GM21423 (cell line): Measurements from ENCODE around the gene RING1.

Experiments used
- ATAC-seq: cut with Tn5 transposase; IDR thresholded peaks from one replicate; pipeline ENCODE4 v1.9.1; 2021; ENCODE audit warnings: mild to moderate bottlenecking, moderate library complexity; ENCODE audit not compliant: unreplicated experiment

Gene RING1

DNA sequence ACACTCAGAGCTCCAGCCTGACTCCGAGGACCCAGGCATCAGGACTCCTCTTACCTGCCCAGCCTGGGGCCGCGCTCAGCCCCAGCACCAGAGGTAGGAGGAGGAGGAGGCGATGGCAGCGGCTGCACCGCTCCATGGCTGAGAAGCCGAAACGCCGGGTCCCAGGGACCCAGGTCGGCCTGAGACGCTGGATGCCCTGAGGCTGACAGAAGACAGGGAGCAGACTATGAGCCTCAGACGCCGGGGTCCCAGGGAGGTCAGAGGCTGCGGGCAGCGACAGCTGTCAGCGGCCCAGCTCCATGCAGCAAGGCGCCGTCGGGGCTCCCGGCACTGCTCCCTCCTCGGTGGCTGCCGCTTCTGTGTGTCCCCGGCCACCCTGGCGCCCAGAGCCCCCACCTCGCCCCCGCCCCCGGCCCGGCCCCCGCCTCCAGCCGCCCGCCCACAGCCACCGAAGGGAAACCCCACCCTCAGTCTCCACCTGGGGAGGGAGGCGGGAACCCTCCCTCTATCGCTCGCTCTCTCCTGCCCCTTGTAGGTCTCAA is 16.1 kb upstream of the RING1 start, which contains the start of gene COL11A2:
COL11A2 (minus strand) TSS at position 363 of the 542 bp plus-strand sequence; CDS start at position 136, 227 bp downstream.
- no peak for ATAC-seq

DNA sequence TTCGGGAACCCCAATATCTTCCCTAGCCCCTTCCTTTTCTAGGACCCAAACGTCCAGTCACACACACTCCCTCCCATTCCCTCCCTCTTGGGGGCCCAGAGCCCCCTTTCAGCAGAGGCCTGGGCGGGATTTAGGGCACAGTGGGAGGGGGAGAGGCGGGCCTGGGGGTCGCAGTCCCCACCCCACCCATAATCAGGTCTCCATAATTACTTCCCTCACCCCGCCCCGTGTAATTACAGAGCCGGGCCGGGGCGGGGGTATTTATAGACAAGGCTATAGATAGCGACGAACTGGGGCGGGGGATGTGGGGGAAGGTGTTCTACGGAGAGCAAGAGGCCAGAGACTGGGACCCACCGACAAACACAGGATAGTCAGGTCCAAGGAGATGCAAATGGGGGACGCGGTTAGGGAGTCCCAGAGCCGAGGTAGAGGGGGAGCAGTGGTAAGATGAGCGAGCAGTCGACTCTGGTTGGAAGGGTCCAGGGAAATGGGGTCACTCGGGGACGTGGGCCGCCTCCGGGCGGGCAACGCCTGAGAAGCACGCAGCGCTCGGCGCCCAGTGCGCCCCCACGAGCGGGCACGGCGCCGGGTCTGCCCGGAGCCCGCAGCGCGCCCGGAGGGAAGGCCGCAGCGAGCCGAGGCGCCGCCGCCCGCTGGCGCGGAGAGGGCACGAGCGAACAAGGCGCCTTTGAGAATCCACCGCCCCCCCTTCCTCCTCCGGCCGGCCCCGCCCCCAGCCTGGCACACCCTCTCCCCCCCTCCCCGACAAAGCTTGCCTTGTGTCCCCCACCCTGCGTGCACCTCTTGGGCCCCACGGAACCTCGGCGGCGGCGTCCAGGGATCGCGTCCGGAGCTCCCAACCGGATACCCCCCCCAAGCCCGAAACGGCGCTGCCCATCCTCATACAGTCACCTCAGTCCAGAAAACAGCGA is 15.4 kb upstream of the RING1 start:
- ATAC-seq: no peak

GRCh38 chr6:33193619-33194018 is 14.7 kb upstream of the RING1 start:
- no peak for ATAC-seq

GRCh38 chr6:33194431-33194979 is 13.8 kb upstream of the RING1 start:
- ATAC-seq: no peak

- no peak for ATAC-seq
These were observed 12.8 kb upstream of the RING1 start for GRCh38 chr6:33195304-33196165.

DNA sequence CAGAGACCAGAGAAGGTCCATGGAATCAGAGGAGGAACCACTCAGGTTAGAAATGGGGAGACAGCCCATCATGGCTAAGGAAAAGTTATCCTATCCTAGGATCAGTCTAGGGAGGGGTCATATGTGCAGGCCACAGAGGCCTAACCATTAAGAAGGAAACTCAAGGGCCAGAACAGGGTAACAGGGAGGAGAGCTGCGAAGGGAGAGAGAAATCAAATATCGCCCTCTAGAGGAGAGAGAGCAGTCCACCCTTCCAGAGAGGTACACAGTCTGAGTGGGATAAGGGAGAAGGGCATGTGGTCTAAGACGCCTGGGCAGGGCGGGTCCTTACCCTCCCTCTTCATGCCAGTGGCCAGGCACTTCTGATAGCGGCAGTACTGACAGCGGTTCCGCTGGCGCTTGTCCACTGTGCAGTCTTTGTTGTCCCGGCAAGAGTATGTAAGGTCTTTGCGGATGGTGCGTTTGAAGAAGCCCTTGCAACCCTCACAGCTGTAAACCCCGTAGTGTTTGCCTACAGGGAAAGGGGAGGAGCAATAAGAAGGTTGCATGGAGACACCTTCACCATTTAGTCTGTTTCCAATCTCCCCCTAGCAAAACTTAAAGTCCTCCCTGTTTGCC is 10.8 kb upstream of the RING1 start:
- no peak for ATAC-seq

GRCh38 chr6:33198159-33198852 is 10.0 kb upstream of the RING1 start:
- ATAC-seq: no peak

DNA sequence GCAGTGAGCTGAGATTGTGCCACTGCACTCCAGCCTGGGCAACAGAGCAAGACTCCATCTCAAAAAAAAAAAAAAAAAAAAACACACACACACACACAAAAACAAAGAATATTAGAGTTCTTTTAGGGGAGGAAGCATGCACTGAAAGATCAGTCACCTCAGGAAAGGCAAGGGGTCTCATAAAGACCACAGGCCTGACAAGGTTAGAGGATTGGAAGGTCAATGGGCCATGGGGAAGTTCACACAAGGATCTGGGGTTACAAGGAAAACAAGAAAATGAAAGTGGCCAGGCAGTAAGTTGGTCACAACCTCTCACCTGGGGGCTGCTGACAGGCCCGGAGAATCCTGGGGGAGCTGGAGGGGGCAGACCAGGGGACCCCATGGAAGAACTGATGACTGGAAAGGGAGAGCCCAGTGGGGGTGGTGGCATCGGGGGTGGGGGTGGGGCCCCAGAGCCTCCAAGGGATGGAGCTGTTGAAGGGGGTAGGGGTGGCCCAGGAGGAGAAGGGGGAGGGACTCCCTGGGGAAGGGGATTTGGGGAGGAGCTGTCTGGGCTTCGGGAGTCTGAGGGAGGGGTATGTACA is 9.4 kb upstream of the RING1 start:
- ATAC-seq: no peak

- ATAC-seq: peak; percentile 25
These were observed 8.5 kb upstream of the RING1 start for GRCh38 chr6:33199687-33200218.

- peak; percentile 59 for ATAC-seq
These were observed 7.8 kb upstream of the RING1 start, which contains the start of the genes RXRB and SLC39A7 for GRCh38 chr6:33200219-33201146. Gene RXRB, minus strand, starts transcription at chr6:33200665. Its CDS starts 189 bp downstream, at chr6:33200476. Gene SLC39A7, plus strand, starts transcription at chr6:33200867. Its CDS starts 379 bp downstream, at chr6:33201246.

DNA sequence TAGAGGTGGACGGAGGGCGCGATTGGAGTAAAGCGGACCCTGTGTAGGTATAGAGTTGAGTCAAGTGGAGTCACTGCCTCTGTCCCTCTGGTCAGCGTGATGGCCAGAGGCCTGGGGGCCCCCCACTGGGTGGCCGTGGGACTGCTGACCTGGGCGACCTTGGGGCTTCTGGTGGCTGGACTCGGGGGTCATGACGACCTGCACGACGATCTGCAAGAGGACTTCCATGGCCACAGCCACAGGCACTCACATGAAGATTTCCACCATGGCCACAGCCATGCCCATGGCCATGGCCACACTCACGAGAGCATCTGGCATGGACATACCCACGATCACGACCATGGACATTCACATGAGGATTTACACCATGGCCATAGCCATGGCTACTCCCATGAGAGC is 7.2 kb upstream of the RING1 start:
- ATAC-seq: peak; percentile 2

GRCh38 chr6:33201935-33202334 is 6.4 kb upstream of the RING1 start:
- no peak for ATAC-seq

DNA sequence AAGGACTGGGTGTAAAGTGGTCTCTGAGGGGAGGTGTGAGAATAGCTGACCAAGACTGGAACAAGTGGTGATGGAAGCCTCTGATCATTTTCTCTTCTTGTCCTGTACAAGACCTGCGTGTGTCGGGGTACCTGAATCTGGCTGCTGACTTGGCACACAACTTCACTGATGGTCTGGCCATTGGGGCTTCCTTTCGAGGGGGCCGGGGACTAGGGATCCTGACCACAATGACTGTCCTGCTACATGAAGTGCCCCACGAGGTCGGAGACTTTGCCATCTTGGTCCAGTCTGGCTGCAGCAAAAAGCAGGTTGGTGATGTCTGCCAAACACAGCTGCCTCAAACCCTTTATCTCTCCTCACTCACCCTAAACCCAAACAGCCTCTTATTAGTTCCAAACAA is 5.5 kb upstream of the RING1 start:
- no peak for ATAC-seq

GRCh38 chr6:33203443-33204164 is 4.7 kb upstream of the RING1 start:
- ATAC-seq: no peak

GRCh38 chr6:33204165-33204414 is 4.2 kb upstream of the RING1 start:
- ATAC-seq: no peak

DNA sequence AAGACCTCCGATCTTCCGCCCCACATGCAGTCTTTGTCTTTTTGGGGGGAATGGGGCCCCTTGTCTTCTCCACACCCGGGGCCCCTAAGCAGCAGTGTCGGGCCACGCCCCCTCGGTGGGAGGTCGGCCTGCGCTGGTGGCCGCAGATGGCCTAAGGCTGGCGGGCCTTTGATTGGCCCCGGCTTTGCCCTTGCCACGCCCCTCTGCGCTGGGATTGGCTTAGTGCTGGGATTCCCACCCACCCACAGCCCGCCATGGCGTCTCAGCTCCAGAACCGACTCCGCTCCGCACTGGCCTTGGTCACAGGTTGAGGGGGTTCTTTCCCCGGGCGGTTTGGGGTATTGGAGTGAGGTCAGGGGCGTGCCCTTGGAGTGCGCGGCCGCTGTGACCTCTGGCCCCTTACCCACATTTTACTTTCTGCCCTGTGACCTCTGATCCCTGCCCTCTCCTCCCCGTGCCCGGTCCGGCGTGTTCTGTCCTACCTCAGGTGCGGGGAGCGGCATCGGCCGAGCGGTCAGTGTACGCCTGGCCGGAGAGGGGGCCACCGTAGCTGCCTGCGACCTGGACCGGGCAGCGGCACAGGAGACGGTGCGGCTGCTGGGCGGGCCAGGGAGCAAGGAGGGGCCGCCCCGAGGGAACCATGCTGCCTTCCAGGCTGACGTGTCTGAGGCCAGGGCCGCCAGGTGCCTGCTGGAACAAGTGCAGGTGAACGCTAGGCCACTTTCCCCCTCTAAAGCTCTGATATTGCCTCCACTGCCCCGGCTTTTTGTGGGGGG is 3.7 kb upstream of the RING1 start, which contains the start of gene HSD17B8:
HSD17B8 (plus strand) TSS at position 241 of the 776 bp plus-strand sequence; CDS start at position 255, 14 bp downstream.
- ATAC-seq: peak; percentile 41
